ENCODE results near the gene FANCG. TPM values are rescaled to one million over a fixed set of nuclear protein-coding genes. Genes with fewer than 3 reads are reported as not detected.

Gene FANCG
- polyA plus RNA-seq (ENCODE audit: insufficient read length), result 58.0 TPM
- long read RNA-seq, donor 1, partial matches to known transcripts, result 0 of 5 reads
- long read RNA-seq, donor 1, other reads (novel, unspliced or antisense), result 0 of 5 reads
- long read RNA-seq, donor 2, partial matches to known transcripts, result 0 of 1 reads
- long read RNA-seq, donor 2, other reads (novel, unspliced or antisense), result 0 of 1 reads
- long read RNA-seq, donor 3, partial matches to known transcripts, result 0 of 3 reads
- long read RNA-seq, donor 3, other reads (novel, unspliced or antisense), result 0 of 3 reads
- long read RNA-seq, donor 4, partial matches to known transcripts, result 0 of 1 reads
- long read RNA-seq, donor 4, other reads (novel, unspliced or antisense), result 0 of 1 reads
- long read RNA-seq, donor 5, partial matches to known transcripts, result 9 of 11 reads
- long read RNA-seq, donor 5, other reads (novel, unspliced or antisense), result 0 of 11 reads
- long read RNA-seq, donor 6, partial matches to known transcripts, result 0 of 1 reads
- long read RNA-seq, donor 6, other reads (novel, unspliced or antisense), result 0 of 1 reads
- long read RNA-seq, donor 7, partial matches to known transcripts, result 0 of 6 reads
- long read RNA-seq, donor 7, other reads (novel, unspliced or antisense), result 0 of 6 reads
- long read RNA-seq, donor 8, partial matches to known transcripts, result 0 of 2 reads
- long read RNA-seq, donor 8, other reads (novel, unspliced or antisense), result 0 of 2 reads

DNA sequence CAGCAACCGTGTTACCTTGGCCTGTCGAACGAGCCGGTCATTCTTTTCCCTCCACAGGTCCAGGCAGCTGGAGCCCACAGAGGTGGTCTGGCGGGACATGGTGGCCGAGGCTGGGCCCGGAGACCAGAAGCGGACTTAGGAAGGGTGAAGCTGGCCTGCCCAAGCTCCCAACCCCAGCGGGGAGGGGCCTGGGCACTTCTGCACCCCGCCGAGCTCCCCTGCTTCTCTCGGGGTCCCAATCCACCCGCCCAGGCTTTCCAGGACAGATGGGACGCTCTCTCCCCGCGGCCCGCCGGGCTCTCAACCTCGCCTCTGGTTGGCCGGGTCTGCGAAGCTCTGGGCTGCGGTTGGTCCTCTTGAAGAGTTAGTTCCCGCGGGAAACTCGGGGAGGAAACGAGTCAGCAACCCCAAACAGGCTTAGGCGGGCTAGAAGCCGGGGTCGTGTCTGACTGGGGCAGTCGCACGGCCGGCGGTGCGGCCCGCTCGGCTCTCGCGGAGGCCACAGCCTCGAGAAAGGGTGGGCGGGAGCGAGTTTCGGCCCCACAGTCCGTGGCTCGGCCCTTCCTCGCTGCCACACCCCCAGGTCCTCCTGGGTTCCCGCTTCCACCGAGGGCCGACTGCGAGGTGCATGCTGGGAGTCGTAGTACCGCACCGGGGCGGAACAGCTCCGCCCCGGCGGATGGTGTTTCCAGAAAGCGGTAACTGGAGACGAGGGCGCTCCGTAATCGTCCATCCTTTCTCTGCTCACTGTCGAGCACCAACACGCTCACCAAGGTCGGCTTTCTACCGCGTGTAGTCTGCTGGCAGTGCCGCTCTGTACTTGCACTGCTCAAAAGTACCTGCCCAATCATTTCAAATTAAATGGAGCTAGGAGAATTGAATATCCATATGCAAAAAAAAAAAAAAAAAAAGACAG, at the start of gene FANCG:
Gene FANCG, minus strand, starts transcription at position 517 of the 916 bp plus-strand sequence. Its CDS starts 418 bp downstream, at position 99.
- peak; percentile 90 for DNase-seq

DNA sequence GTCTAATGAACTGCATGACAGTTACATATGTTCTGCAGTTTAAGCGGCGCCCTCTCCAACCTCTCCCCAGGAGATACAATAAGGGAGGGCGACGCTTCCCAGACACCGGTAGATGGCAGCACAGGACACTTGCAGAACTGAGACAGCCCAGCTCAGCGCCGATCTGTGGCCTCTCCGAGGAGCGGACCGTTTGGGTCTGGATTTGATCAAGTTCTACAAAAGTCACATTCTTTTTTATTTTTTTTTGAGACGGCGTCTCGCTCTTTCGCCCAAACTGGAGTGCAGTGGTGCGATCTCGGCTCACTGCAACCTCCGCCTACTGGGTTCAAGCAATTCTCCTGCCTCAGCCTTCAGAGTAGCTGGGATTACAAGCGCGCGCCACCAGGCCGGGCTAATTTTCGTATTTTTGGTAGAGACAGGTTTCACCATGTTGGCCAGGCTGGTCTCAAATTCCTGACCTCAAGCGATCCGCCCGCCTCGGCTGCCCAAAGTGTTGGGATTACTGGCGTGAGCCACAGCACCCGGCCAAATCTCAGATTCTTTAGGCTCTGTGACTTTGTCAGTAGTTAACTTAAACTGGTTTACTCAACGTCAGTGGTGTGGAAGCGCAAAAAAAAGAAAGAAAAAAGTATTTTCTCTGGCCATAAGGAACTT, 37.3 kb upstream of the FANCG start:
- DNase-seq, result peak; percentile 95

DNA sequence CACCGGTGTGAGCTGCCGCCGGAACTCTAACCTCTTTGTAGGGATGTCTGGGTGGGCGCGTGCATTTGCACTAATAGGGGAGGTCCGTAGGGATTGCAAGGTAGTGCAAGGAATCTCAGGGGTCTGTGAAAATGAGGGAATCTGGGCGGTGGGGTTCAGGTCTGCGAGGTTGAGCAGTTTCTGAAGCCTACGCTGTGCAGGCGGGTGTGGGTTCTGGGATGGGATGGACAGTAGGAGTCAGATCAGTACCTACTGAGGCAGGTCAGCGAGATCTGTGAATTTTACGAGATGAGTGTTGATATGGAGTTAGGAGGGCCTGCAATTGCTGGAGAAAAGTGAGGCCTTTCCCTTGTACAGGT, 36.8 kb upstream of the FANCG start:
- DNase-seq, result no peak

DNA sequence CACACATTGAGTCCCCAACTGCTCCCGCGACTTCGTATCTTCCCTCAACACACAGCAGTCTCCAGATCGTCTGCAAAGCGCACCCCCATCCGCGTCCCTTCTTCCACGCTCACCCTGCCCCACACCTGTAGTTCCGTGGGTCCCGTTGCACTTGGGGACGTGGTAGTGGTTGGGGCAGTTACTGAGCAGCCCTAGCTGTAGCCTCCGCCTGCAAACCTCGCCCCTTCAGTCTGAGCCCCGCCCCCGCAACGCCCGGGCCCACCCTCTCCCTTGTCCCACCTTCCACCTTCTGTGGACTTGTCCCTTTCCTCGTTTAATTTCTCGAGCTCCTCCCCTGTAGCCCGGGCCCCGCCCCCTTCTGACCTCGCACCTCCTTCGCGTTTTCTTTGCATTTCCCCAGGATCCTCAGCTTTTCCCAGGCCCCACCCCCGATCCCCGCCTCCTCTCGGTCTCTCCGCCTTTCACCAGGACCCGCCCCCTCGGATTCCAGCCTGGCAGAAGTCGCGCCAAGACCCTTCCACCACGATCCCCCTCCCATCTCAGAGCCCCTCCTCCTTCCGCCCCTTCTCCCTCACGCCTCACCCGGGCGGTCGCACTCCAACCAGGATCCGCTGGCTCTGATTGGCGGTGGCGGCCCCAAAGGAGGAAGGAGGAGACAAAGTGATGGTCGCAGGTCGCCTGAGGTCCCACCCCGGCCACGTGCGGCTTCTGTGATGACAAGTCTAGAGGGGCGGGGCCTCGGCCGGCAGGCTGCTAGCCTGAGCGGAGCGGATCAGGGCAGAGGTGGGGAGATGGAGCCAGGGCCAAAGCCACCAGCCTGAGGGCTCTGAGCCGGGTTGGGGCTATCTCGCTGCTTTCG, 36.2 kb upstream of the FANCG start, which contains the start of gene ATOSB:
Gene ATOSB, minus strand, starts transcription at position 183 of the 859 bp plus-strand sequence. CDS start 7,588 bp downstream, outside the sequence.
- peak; percentile 98 for DNase-seq

DNA sequence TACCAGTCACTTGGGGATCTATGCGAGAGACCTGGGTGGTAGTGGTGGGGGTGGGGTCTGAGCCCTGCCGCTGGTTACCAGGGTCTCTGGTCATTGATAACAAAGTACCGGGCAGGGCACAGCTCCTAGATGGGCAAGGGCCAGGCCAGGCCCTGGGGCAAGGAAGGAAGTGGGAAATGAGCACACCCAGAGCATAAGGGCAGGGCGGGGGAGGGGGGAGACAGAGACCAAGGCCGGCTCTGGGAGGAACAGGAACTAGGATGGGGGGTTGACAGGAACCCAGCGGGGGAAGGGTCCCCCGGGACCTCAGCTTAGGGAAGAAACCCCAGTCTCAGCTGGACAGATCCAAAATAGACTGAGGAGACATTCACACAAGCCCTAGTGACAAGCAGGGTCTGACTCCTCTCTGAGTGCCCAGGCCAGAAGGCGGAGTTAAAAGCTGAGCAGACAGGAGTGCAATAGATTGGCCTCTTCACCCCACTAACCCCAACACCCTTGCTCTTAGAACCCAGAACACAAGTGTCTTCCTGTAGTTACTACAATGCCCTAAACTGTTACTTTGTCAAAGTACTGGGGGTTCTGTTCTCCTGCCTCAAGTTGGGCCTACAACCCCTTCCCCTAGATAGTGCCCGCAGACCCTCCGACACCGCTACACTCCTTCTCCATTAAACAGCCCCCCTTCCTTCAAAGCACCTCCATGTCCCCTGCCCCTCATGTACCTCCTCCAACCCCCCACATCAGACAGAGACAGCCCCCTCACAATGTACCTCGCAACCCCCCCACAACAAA, 35.3 kb upstream of the FANCG start:
- no peak for DNase-seq

DNA sequence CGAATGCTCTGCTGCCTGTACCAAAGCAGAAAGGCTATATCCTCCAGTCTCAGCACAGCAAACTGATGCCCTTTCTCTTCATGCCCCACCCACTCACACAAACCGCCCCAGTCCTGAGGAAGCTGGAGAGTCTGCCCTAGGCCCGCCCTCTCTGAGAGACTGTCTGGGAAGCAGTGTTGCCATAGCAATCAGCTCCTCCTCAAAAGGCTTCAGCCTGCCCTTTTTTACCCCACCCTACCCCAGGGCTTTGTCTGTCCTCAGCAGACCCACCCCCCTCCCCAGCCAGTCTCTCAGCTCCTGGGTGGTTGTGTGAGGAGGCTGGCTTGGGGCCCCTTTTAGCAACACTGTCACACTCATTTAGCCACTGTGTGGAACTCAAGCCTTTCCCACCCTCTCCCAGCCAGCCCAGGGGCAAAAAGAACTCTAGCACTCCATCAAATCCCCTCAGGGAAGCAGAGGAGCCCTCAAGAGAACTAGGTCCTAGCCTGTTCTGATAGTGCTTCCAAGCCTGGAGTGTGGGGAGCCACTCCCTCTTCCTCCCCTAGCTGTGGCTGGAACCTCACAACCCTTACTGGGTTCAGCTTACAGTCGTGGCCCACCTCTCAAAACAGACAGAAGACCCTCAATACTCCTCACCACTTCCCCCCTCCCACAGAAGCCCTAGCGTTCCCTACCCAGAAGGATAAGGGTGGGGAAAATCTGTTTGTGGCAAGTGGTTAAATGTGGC, 34.5 kb upstream of the FANCG start:
- DNase-seq, result peak; percentile 82

DNA sequence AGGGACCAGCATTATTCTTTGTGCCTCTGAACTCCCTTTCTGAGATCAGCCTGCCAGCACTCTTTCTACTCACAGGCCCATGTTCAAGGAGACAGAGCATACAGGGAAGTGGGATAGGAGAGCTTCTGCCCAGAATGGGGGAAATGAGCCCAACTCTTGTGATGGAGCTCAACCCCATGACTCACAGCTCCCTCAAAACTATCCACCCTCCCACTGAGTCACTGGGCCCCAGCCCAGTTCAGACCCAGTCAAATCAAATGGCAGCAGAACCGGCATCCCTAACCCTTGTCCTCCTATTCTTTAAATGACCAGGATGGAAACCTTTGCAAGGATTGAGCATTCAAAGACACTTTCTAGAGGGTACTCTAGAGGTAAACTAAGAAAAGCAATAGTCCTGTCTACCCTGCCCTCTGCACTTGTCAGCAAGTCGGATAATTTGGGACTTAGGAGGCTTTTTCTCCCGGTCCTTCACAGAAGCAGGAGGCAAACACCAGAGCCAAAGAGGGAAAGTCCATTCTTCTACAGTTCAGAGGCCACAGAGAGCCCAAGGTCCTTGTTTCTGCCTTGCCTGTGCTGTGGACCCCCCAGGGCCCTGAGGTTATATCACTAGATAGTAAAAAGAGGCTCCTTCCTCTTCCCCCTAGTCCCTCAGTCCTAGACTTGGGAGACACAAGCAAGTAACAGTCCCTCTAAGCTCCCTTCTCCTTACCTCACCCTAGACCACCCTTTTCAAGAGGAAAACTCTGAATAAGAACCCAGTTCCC, 32.7 kb upstream of the FANCG start:
- no peak for DNase-seq

DNA sequence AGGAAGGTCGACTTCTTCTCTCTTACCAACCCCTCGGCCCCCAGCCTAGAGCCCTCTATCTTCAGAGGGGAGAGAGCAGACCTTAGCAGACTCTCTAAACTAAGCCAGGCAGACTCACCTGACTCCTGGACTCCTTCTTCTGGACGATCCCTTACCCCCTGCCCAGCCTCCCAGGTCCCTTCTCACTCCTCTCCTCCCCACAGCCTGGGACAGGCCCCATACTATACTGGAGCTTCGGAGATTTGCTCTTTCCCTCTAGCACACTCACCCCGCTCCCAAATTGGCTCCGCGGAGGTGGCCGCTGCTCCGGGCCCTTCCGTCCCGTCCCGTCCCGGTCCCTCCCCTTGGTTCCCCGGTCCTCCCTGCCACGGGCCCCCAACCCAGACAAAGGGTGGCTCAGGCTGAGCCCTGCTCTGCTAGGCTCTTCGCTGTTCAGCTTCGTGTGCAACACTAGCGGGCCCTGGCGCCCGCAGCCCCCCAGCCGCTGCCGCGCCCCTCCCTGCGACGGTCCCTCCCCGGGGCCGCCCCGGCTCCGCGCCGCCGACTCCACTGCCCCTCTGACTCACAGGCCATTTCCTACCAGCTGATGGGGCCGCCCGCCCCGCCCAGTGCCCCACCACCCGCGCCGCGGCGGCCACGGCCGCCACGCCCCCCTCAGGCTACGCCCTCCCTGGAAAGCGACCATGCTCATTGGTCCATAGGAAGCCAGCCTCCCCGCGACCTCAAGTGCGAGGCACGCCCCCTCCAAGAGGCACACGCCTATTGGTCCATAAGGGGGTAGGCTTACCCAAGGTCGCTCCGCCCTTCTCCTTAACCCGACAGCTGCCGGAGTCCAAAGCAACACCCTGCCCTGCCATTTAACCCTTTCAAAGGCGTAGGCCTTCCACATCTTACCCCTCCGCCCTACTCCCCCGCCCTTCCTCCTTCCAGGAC, 31.5 kb upstream of the FANCG start:
- peak; percentile 96 for DNase-seq

DNA sequence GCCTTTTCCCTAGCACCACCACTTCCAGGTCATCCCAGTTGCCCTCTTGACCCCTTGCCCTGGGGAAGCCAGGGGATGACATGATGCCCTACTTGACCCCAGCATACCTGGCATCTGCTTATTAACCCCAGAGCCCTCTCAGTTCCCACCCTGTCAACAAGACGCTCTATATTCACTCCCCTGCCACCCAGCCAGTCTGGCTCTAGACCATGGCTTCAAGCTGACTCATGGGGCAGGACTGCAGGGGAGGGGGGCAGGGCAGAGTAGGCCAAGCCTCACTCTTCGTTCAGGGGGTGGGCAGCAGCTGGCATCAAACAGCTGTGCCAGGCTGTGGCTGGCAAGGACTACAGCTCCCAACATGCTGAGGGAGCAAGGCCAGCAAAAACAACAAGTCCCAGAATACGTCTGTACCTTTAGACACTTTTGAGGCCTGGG, 30.6 kb upstream of the FANCG start:
- no peak for DNase-seq

DNA sequence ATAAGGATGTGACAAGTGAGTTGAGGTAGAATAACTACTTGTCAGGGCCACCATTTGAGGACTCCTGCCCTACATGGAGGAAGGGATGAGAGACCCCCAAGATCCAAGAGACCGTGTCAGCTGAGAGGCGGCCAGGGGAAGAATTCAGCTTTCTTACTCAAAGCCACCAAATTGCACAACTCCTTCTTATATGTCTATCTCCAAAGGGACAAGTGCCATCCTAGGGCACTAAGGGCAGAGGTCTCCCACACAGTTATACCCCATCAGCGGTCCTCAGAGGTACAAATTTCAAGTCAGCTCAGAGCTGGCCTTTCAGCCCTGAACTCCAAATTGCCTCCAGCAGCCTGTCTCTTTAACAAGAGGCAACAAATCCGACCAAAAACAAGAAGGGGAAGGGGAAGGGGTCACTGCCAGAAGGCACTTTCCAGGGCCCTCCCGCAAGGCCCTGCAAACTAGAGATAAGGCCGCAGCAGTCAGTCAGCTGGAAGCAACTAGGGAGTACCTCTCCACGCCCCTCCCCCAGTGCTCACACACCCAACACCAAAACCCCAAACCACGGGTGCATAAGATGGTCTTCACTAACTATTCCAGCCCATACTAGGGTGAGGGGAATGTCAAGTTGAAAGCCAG, 29.3 kb upstream of the FANCG start:
- no peak for DNase-seq

DNA sequence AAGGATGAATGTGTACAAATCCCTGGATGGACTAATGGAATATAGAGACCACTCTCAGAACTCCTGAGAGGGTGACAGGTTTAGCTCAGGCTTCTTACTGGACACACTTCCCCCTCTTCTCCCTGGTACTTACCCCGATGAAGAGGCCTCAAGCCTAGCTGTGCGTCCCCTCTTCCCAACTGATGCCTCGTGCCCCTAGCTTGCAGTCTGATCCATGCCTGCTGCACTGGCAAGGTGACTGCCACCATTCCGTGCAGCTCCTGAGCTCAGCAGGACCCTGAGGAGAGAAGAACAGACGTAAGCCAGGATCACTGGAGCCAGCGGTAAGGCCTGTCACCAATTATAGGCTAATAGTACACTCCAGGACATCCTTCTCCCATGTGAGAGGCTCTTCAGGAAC, 28.7 kb upstream of the FANCG start:
- DNase-seq, result no peak

DNA sequence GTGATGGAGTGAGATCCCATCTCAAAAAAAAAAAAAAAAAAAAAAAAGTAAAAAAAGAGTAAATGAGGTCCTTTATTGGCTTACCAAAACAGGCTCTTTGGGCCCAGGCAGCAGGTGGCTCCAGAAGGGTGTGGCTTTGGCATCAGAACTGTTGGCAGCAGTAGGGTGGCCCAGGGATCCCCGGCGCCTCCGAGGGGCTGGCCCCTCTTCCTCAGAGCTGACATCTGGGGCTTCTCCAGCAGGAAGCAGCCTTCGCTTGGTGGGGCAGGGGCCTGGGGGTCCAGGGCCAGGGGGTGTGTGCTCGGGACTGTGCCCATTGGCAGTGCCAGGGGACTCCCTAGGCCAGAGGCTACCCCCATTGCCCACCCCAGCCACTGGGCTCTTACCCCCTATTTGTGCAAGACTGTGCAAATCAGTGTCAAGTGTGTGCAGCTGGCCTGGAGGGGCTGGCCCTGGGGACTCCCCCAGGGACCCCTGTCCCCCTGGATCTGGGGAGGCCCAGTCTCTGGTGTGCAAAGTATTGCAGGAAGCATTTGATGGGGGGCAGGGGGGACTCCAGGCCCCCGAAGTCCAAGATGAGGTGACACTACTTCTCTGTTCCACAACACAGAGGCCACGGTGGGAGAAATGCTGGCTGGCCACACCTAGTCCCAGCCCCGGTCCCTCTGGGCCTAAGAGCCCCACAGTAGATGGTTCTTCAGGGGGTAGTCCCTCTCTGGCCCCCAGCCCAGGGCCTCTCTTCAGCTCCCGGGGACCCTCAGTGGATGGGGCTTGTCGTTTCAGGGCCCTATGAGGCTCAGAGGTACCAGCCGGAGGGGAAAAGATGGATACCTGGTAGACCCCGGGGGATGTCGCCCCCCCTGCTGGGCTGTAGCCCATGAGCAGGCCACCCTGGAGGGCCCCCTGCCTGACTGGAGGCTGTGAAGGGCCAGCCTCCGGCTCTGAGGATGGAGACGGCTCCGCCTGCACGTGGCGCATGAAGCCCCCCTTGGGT, 27.9 kb upstream of the FANCG start:
- no peak for DNase-seq

DNA sequence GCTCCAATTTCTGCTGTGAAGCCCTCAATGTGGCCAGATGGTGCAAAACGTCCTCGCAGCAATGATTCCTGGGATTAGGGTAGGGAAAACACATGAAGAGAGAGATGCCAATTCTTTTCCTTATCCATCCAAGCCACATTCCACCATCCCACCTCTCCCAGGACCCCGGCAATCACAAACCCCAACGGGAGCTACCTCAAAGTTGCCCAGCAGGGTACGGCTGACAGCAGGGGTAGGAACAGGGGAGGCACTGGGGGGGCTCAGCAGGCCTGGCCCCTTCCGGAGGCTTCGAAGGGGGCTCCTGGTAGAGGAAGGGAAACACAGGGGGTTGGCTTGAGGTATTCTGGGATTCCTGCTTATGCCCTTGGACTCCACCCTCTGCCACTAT, 26.6 kb upstream of the FANCG start:
- DNase-seq, result no peak

DNA sequence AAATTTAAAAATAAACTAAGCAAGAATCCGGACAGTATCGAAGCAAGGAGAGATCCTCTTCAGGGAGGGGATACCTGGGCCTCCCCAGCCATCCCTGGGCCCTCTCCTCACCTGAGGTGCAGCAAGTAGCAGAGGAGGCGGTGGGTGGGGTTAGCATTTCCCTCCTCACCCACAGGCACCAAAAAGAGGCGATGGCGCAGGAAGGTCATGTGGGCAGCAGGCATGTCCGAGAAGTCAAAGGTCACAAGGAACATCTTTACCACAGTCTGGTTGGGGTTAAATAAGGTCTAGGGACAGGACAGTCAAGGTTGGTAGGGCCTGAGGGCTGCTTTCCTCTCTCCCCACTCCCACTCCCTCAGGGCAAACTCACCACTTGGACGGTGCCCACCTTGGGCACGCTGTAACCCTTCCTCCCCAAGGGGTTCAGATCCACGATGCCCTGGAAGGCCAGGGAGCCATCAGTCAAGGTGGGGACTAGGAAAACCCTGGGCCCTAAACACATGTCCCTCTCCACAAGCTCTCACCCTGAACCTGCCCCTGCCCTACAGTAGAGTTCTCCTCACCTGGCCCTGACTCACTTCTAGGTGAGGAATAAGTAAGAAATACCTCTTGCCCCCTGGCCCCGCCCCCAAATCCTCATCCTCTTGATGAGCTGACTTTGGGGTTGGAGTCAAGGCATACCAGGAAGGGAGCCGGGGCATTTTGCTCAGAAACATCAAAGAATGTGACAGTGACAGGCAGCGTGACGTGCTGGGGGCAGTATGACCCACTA, 26.0 kb upstream of the FANCG start:
- no peak for DNase-seq

DNA sequence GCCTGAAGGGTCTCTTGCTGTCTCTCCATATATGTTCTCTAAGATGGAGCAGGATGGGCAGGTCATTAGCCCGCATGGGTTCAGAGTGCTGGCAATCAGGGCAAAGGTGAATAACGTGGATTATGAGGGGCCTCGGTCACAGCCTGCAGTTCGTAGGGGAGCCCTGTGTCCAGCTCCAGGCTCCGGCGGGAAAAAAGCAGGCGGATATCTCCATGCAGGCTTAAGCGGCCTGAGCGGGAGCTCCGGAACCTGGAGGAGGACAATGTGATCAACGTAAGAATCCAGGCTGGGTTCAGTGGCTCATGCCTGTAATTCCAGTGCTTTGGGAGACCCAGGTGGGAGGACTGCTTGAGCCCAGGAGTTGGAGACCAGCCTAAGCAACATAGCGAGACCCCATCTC, 25.4 kb upstream of the FANCG start:
- no peak for DNase-seq

All from left kidney (tissue), 8 donors.